Panc1 (cell line): ENCODE measurements around the gene KCNH1. TPM values are rescaled to one million over a fixed set of nuclear protein-coding genes. Genes with fewer than 3 reads are reported as not detected.
A peak's percentile ranks its signal among the peaks of the same experiment; 100 is the strongest.

Experiments
- ATAC-seq: fragments of 200-7000 bp; cut with Tn5 transposase; 2 replicates; pipeline ENCODE4 v1.9.1; 2020; ENCODE audit warnings: mild to moderate bottlenecking, moderate library complexity
- BruUV-seq: library from RNA; stranded (reverse); fragments of 400-500 nt; replicated peaks from 2 replicates; lab custom pipeline; 2021; lab: Mats Ljungman, UMichigan
- CTCF ChIA-PET: fragments of 300-600 bp; sonication (Branson Sonifier 250); formaldehyde crosslinking; loops from one replicate; lab custom pipeline; 2022; ENCODE audit warnings: antibody characterized with exemption; lab: Charles Lee
- POLR2A ChIA-PET: fragments of 300-600 bp; sonication (Branson Sonifier 250); formaldehyde crosslinking; loops from one replicate; lab custom pipeline; 2022; ENCODE audit warnings: antibody characterized with exemption; lab: Charles Lee
- DNase-seq: peaks from one replicate; pipeline ENCODE4 v3.0.0-alpha.2; 2010; ENCODE audit warnings: low read depth, low spot score
- H3K27ac ChIP-seq: 2 replicates; pipeline ENCODE4 v1.5.1; 2011; ENCODE audit warnings: mild to moderate bottlenecking, low read length, inconsistent platforms
- H3K27me3 ChIP-seq: fragments of 200-500 bp; sonication (Bioruptor generic); 2 replicates; pipeline ENCODE4 v1.6.0; 2014; ENCODE audit warnings: low read length, inconsistent platforms; ENCODE audit not compliant: control insufficient read depth, insufficient read depth
- H3K36me3 ChIP-seq: fragments of 200-500 bp; sonication (Bioruptor generic); 2 replicates; pipeline ENCODE4 v1.5.1; 2014; ENCODE audit warnings: inconsistent platforms, mild to moderate bottlenecking, low read length, moderate library complexity; ENCODE audit not compliant: control insufficient read depth, insufficient read depth
- H3K4me1 ChIP-seq: 2 replicates; pipeline ENCODE4 v1.5.1; 2011; ENCODE audit warnings: inconsistent platforms, mild to moderate bottlenecking, low read length, moderate library complexity; ENCODE audit not compliant: control insufficient read depth, insufficient read depth
- H3K4me3 ChIP-seq, 2 experiments: 2 replicates each; pipeline ENCODE4 v1.5.1; 2011 to 2012; ENCODE audit warnings: low read depth in 2 of 2, low read length in 2 of 2, mild to moderate bottlenecking in 2 of 2, inconsistent platforms in 1 of 2, moderate library complexity in 1 of 2
- H3K9me3 ChIP-seq: fragments of 200-500 bp; sonication (Bioruptor generic); 2 replicates; pipeline ENCODE4 v1.5.1; 2014; ENCODE audit warnings: low read depth, mild to moderate bottlenecking, inconsistent platforms, low read length, moderate library complexity; ENCODE audit not compliant: control insufficient read depth, insufficient read depth
- CTCF ChIP-seq: fragments of 450-650 bp; IDR thresholded peaks from 2 replicates; pipeline ENCODE4 v1.5.1; 2017; ENCODE audit warnings: mild to moderate bottlenecking
- POLR2AphosphoS5 ChIP-seq: IDR thresholded peaks from 2 replicates; pipeline ENCODE4 v1.6.1; 2012; ENCODE audit warnings: mild to moderate bottlenecking, low read depth, low read length, moderate library complexity
- REST ChIP-seq, 2 experiments: IDR thresholded peaks; 2 replicates each; pipeline ENCODE4 v1.6.1; 2011 to 2012; ENCODE audit warnings: low read depth in 2 of 2, control low read depth in 1 of 2, low read length in 1 of 2, mild to moderate bottlenecking in 1 of 2, moderate library complexity in 1 of 2; ENCODE audit not compliant: insufficient read depth in 1 of 2
- SIN3A ChIP-seq: IDR thresholded peaks from 2 replicates; pipeline ENCODE4 v1.6.1; 2012; ENCODE audit warnings: low read depth, mild to moderate bottlenecking, low read length, moderate library complexity, borderline replicate concordance; ENCODE audit not compliant: insufficient read depth
- TCF7L2 ChIP-seq: IDR thresholded peaks from 2 replicates; pipeline ENCODE4 v1.6.1; 2011; ENCODE audit warnings: mild to moderate bottlenecking, low read depth, low read length, inconsistent platforms
- in situ Hi-C: cut with HindIII; loops from 2 replicates; pipeline ENCODE4 v1.10.0; 2016; ENCODE audit warnings: low sequenced_read_pairs, low pct_unique_long_range_greater_than_20kb
- intact Hi-C: fragments of 100-400 bp; cut with micrococcal nuclease; formaldehyde crosslinking; loops from one replicate; pipeline ENCODE4 v1.10.0; 2022; ENCODE audit not compliant: unreplicated experiment
- total RNA-seq: library from RNA; stranded (reverse); gene quantifications from one replicate; pipeline ENCODE4 v1.2.1, GENCODE V29; 2021; ENCODE audit not compliant: unreplicated experiment

The KCNH1 gene
- total RNA-seq, 1 experiment from 2014 or later = not detected

- no TSS peak for BruUV-seq
- Histone ChIP-seq H3K4me3 (no peak overlapping the region), H3K4me1 (no peaks in the 10 kb centered on the region), H3K27ac (no peak overlapping the region), H3K27me3 (no peaks in the 10 kb centered on the region), H3K9me3 (no peaks in the 10 kb centered on the region), H3K36me3 (no peaks in the 10 kb centered on the region)
- POLR2A ChIA-PET = no interaction called here
- intact Hi-C loops = no loop called here
- no peak for ATAC-seq
- CTCF ChIA-PET = no interaction called here
- no peak for DNase-seq
- TF ChIP-seq POLR2AphosphoS5 = no peak
- TF ChIP-seq REST (IDR thresholded peaks at IDR 0.05; ENCODE audit: insufficient read depth in 1 of 2, low read depth in 2 of 2, low read length in 1 of 2) = no peak
- TF ChIP-seq SIN3A = no peak
- TF ChIP-seq TCF7L2 = no peak
- TF ChIP-seq CTCF = no peak
- in situ Hi-C loops = no loop called here
Measured at GRCh38 chr1:211155040-211155439, 21.1 kb upstream of the KCNH1 start.

- in situ Hi-C loops (no loop called here), intact Hi-C loops (no loop called here)
- H3K9me3 ChIP-seq = no peaks in the 10 kb centered on the region
- no peak for DNase-seq
- no peaks in the 10 kb centered on the region for H3K27me3 ChIP-seq
- H3K27ac ChIP-seq = no peak overlapping the region
- no peak overlapping the region for H3K4me3 ChIP-seq
- no peaks in the 10 kb centered on the region for H3K36me3 ChIP-seq
- no TSS peak for BruUV-seq
- no peaks in the 10 kb centered on the region for H3K4me1 ChIP-seq
- POLR2A ChIA-PET = no interaction called here
- no peak for ATAC-seq
- CTCF ChIA-PET = no interaction called here
- TF ChIP-seq TCF7L2 (no peak), REST (IDR thresholded peaks at IDR 0.05; ENCODE audit: insufficient read depth in 1 of 2, low read depth in 2 of 2, low read length in 1 of 2) (peak in 1 of 2 experiments; percentile 63; a peak in 2 of 4 replicates)
Measured at GRCh38 chr1:211153932-211154331, 20.0 kb upstream of the KCNH1 start.
